Activated CD8-positive, alpha-beta memory T cell treated with anti-CD3 and anti-CD28 coated beads, Interleukin-2, amount 50 U/mL, for 24 hours (primary cell): ENCODE measurements around the gene CD300E.
"Not testable (repeated sequence)": the region's sequence is repeated elsewhere in the genome, so short reads cannot be mapped to it uniquely, and the experiment has no call there.

ENCODE experiments used
- DNase-seq: peaks from one replicate; pipeline ENCODE4 v3.0.0-alpha.2; 2020; ENCODE audit errors: extremely low read depth

Gene CD300E

DNA sequence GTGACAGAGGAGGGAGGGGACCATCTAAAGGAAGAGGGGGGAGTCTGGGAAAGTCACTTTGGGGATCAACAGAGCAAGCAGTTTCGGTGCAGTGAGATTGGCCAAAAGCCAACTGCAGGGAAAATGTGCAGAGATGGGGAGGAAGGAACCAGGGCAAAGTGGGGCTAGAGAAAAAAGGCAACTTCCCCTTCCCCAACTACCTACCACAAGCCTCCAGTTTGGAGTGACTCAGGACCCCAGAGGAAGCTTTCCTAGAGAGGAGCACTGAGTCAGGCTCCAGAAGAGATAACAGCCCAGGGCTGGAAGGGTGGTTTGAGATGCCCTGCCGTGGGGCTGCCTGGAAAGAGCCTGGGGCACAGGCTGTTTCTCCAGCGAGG lies 24.5 kb downstream of the CD300E start:
- DNase-seq = no peak

DNA sequence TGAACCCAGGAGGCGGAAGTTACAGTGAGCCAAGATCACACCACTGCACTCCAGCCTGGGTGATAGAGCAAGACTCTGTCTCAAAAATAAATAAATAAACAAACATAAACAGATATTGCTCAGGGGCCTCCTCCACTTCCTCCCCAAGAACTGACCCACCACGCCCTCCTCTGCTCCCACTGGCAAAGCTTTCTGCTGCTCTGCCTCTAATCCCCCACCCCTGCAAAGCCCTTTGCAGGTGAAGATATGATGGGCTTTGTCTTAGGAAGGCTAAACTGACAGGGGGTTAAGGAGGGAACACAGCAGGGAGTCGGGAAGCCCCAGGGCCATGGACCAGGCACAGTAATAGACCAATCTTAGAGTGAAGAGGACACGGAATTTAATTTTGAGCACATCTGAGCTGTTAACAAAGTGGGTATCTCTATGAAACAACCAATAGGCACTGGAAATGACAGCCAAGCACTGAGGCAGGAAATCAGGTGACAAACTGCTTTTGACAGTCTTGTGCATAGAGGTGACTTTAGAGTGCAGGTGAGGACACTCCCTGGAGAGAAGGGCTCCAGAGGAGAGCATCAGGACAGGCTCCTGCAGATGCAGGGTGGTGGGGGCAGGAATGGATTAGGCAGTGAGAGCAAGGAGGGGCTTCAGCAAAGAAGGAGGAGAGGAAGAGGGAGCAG lies 25.1 kb downstream of the CD300E start:
- DNase-seq = no peak

DNA sequence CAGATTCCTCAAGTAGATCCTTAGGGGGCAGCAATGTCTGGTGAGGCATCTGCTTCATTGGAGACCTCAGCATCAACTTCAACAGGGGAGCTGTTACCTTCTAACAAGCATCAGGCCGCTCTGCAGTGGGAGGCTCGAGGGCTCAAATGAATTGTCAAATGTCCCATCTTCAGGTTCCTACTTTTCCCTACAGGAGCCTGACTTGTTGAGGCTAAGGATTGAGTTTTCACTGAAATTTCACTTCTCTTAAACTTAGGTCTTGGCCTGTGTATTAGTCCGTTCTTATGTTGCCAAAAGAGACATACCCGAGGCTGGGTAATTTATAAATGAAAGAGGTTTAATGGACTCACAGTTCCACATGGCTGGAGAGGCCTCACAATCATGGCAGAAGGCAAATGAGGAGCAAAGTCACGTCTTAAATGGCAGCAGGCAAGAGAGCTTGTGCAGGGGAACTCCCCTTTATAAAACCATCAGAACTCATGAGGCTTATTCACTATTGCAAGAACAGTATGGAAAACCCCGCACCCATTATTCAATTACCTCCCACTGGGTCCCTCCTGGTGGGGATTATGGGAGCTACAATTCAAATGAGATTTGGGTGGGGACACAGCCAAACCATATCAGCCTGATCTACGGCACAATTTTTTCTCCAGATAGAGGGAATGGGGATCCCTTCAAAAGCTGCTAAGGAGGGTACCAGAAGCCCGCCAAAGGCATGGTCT lies 26.3 kb downstream of the CD300E start:
- no peak for DNase-seq

DNA sequence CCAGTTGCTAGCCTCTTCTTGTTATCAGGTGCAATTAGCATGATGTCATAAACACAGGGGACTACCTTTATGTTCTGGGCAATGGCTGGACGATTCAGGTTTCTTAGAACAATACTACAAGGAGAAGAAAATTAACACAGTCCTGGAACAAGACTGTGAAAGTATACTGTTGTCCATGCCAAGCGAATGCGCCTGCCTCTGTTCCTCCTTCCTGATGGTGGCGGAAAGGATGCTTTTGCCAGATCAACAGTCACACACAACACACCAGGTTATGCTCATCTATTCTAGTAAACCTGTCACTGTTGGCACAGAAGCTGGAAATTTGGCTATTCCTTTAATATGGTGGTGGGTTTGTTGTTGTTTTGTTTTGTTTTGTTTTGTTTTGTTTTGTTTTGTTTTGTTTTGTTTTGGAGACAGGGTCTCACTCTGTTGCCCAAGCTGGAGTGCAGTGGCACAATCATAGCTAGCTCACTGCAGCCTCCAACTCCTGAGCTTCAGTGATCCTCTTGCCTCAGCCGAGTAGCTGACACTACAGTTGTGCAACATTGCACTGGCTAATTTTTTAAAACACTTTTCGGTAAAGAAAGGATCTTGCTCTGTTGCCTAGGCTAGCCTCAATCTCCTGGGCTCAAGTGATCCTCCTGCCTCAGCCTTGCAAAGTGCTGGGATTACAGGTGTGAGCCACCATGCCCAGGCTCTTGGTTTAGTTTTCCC lies 28.3 kb downstream of the CD300E start:
- no peak for DNase-seq

DNA sequence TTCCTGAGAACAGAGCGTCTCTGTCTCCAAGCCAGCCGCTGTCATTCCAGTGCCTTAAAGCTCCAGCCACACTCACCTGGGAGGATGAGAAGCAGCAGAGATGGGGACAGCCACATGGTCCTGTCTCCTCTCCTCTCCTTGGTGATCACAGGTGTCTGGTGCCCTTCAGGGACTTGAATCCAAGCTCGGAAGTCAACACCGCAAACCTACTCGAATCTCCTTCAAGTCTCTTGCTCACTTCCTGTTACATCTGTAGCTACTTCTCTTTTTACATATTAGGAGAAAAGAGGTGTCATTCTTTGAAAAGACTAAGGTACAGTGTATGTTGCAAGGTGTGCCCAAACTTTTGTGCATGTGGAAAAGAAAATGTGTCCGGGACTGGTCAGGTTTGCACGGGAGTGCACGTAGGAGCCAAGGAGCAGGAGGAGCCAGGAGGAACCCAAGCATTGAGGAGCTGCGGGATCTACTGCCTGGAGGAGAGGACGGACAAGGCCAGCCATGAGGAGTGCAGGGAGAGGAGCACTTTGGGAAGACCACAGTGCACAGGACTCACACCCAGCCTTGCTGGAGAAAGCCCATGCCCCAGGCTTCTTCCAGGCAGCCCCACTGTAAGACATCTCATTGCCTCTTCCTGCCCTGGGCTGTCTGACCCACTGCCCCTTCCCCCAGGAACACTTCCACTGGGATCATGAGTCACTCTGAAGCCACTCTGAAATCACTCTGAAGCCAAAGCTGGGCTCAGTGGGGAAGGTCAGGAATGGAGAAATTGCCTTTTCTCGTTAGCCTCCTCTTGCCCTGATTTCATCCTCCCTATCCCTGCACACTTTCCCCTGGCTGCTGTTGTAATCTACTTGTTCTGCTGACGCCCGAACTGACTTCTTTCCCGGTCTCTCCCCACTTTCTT lies 31.2 kb downstream of the CD300E start, which contains the start of gene CD300LD:
TSS of gene CD300LD (minus strand) at position 197 of the 904 bp plus-strand sequence. CDS start at position 116, 81 bp downstream.
- no peak for DNase-seq

DNA sequence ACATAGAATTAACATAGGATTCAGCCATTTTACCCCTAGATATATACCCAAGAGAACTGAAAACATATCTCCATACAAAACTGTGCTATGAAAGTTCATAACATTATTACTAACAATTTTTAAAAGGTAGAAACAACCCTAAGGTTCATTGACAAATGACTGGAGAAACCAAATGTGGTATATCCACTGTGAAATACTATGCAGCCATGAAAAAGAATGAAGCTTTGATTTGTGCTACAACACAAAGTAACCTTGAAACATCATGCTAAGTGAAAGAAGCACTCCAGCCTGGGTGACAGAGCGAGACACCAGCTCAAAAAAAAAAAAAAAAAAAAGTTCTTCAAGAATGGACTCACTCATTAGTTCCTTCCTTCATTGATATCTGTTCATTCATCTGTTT lies 32.0 kb downstream of the CD300E start:
- no peak for DNase-seq

DNA sequence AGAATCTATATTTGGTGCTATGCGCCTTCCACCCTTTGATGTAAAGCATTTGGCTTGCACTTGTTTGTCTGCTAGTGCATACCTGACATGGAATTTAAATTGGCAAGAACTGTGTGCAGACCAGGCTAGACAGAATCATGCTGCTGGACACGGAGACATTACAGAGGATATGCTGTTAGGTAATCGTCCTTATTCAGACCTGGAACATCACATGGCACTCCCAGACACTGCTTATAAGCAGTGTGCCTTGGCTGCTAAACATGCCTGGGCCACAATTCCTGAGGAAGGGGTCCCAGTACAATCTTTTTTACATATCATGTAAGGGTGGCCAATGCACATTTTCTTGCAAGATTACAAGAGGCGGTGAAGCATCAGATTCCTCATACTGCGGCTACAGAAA lies 37.8 kb downstream of the CD300E start:
- no peak for DNase-seq

DNA sequence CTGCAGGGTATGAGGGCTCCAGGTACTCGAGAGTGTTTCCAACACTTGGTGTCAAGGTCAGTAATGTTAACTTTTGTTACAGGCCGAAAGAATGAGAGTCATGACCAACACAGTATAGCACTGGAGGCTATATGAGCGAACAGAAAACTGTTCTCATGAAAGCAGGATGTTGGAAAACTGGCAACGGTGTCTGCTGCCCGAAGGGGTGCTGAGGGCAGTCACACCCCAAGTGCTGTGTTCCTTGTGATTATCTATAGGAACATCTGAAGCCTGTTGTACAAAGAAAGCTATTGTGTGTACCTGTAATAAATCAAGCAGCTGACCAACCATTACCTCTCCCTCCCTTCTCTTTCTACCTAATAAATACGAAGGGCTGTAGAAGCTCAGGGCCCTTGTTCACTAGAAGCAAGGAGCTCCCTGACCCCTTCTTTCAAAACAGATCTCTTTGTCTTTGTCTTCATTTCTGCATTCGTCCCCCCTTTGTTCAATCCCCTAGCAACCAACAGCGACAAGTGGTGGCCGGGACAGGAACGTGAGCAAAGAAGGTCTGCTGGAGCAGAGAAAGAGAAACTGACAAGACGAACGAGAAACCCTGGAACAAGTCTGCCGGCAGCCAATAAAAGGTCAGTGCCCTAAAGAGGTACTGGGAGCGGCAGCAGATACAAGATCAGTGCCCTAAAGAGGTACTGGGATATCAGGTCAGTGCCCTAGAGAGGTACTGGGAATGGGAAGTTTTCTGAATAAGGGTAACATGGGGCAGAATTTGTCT lies 39.1 kb downstream of the CD300E start:
- DNase-seq = no peak

DNA sequence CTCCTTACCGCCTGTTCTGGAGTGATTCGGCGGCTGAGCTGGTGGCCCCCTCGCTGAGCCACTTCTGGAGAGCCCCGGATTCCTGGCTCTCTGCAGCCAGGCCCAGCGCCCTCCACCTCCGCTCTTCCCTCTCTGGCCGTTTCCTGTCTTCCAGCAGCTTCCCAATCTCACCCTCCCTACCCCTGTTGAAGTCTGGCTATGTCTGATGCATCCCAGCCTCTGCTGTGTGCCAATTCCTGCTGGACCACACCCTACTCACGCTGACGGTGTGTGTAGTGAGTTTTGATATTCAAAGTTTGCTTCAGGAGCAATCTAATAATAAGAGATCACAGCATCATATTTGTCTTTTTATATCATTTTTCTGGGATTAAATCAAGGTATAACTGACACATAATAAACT lies 40.9 kb downstream of the CD300E start:
- DNase-seq = no peak

DNA sequence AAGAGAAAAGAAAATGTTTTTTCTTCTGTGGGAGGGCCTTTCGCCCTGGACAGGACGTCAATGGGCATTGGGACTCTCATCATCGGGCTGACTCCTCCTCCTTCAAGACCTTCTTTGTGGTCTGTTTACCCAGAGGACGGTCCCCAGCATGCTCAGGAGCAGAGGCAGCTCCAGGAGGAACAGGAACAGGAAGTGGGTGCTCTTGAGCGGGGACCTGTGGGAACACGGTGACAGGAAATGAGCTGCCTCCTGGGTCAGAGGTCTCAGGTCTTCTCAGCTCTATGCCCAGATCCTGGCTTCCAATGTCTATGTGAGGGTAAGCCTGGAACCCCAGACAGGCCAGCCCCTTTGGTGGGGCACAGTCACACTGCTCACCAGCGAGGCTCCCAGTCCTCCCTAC lies 43.6 kb downstream of the CD300E start:
- DNase-seq = no peak

DNA sequence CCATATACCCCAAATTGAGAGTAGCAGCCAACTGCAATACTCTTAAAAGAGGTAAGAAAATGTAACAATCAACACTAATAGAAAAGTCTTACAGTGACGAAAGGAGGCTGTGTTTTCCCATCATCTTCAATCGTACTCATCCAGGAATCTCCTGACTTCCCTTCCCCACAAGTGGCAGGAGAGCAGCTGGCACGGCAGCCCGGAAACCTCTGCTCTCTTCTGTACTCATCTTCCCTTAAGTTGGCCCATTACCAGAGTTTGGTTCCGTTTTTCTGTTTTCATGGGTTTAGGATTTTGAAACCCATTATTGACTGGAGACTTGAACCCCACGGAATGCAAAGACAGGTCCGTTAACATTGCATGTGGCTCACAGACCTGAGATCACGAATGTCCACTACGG lies 44.6 kb downstream of the CD300E start:
- DNase-seq = no peak

DNA sequence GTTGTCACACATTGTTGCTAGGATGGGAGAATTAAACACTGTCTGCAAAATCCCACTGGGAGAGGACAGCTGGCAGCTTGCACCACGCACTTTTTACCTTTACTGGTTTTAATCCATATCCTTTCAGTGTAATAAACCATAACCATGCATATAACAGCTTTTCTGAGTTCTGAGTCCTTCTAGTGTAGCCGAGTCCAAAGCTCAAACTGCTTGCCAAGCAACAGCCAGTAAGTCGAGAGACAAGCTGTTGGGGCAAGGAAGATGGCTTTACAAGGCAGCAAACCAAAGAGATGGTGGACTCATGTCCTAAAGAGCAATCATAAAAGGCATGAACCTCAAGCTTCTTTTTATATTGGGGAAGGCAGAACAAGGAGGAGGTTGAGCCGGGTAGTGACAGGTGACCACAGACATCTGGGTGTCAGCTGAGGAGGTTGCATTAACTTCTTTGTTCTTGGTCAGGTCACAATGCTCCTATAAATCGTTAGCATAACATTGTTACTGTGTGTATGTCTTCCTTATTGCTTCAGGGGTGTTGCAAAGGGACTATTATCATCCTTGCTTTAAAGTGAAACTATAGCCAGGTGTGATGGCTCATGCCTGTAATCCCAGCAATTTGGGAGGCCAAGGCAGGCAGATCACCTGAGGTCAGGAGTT lies 48.9 kb downstream of the CD300E start:
- DNase-seq = no peak

DNA sequence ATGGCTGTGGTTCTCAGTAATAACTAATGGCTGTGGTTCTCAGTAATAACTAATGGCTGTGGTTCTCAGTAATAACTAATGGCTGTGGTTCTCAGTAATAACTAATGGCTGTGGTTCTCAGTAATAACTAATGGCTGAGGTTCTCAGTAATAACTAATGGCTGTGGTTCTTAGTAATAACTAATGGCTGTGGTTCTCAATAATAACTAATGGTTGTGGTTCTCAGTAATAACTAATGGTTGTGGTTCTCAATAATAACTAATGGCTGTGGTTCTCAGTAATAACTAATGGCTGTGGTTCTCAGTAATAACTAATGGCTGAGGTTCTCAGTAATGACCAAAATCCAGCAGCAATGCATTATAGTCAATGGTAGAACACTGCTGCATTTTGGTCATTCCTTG lies 49.9 kb downstream of the CD300E start:
- DNase-seq = not testable (repeated sequence)

DNA sequence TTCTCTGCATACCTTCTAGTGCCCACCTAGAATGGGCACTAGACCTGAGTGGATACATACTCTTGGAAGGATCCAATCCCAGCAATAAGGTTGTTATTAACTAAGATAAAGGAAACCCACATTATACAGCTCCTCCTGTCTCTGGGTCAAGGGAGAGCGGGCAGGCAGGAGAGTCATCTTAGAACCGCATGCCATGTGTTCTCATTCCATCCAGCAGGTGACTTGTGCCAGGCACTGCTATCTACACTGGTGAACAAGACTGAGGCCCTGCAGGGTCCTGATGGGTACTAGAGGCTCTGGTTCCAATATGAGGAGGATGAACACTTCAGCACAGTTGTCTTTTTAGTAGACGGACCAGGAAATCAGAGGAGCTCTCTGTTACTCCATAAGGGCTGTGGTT lies 50.4 kb downstream of the CD300E start:
- no peak for DNase-seq

DNA sequence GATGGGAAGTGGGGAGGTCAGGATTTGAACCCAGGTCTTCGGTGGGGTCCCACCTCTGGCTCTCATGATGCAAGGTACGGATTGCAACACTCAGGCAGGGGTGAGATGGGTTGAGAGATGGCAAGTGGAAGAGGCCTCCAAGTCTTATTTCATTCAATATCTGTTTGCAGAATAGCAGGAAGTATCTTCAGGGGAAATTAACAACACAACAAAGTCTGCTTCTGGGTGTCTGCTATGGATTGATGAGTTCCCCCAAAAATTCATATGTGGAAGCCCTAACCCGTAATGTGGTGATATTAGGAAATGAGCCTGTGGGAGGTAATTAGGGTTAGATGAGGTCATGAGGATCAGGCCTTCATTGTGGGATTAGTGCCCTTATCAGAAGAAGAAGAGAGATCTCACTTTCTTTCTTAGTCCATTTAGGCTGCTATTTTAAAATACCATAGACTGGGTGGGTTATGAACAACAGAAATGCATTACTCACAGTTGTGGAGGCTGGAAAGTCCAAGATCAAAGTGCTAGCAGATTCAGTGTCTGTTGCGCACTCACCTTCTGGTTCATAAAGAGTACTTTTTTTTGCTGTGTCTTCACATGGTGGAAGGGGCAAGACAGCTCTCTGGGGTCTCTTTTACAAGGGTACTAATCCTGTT lies 51.8 kb downstream of the CD300E start:
- DNase-seq = no peak

DNA sequence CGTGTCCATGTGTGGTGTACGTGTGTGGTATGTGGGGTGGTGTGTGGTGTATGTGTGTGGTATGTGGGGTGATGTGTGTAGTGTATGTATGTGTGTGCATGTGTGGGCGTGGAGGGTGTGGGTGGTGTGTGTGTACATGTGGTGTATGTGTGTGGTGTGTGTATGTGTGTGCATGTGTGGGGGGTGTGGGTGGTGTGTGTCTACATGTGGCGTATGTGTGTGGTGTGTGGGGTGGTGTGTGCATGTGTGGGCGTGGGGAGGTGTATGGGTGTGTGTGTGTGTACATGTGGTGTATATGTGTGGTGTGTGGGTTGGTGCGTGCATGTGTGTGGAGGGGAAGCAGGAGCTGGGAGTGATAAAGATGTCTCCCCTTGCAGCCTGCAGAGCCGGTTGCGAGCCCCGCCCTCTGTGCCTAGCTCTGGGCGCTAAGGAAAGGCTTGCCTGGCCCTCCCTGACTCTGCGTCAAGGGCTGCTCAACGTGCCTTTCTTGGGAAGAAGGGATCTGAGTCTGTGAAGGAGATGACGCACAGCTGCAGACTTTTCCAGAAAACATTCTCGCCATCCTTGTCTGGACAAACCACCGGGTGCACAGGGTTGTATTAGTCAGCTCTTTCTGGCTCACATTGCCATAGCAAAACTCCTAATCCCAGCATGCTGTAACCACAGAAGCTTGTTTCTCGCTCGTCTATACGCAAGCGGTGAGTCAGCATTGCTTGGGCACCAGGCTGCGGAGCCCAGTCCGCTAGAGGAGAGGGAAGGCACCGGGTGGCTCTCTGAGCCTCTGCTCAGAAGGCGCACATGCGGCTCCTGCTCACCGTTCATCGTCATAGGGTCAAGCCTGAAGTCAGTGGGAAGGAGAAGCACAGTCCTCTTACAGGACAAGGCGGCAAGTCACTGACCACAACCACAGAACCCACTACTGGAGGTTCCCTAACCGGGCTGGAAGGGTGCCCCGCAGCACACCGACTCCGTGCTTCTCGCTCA lies 54.2 kb downstream of the CD300E start:
- DNase-seq = no peak

DNA sequence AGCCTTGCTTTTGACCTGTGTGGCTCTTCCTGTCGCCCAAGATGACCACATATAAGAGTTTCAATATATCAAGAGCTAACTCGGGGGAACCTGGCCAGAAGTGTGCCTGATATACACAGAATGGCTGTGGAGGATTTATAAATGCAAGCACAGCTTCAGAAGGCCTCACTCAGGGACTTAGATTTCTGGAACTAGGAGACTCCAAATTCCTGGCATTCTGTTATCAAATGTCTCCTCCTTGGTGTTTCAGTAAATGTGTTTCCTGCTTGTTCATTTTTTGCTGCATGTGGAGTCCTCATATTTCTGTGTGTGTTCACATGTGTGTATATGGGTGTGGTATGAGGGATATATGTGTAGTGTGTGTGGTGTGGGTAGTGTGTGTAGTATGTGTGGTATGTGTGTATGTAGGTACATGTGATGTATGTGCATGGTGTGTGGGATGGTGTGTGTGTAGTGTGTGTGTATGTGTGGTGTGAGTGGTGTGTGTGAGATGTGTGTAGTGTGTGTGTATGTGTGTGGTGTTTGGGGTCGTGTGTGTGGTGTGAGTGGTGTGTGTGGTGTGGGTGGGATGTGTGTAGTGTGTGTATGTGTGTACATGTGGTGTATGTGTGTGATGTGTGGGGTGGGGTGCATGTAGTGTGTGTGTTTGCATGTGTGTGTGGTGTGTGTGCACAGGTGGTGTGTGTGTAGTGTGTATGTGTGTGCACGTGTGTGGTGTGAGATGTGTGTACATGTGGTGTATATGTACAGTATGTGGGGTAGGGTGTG lies 55.2 kb downstream of the CD300E start:
- DNase-seq = no peak

DNA sequence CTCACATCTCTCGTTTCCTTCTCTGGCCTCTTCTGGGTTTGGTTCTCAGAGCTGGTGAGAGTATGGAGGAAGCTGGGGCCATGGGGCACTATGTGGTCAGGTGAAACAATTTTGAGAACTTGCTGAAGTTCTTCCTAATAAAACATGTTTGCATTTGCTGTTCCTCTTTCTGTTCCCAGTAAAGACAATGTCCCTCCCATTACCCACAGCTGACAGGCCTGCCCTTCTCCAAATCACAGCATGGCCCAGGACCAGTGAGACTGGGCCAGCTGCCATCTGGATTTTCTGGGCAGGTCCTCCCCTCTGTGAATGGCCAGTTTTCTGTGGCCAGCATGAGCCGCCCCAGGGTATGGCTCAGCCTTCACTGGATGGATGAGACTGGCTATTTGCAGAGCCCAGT lies 56.1 kb downstream of the CD300E start, which contains the start of gene CD300H:
TSS of gene CD300H (minus strand) at position 113 of the 400 bp plus-strand sequence.
- no peak for DNase-seq
